ENCODE measurements around the gene SUPT4H1.

The SUPT4H1 gene

GRCh38 chr17:58330997-58331814 lies 20.8 kb downstream of the SUPT4H1 start:
- Histone ChIP-seq H2BK5ac (ENCODE audit: low read depth, low read length, poor library complexity, severe bottlenecking) (no peak overlapping the region), H4K8ac (ENCODE audit: low read length) (peak overlapping the region; percentile 14), H3K36me3 (ENCODE audit: control insufficient read depth in 1 of 2, insufficient read depth in 2 of 2, low read depth in 1 of 2, low read length in 2 of 2) (no peaks in the 10 kb centered on the region), H3K79me1 (replicated peaks; ENCODE audit: low read length, poor library complexity, severe bottlenecking) (no peaks in the 10 kb centered on the region), H3K23ac (ENCODE audit: low read length in 2 of 2) (no peak overlapping the region), H3K9me3 (ENCODE audit: control insufficient read depth, low read length) (no peaks in the 10 kb centered on the region), H4K91ac (ENCODE audit: low read length) (no peak overlapping the region), H2AFZ (ENCODE audit: low read depth, low read length) (no peak overlapping the region), H2BK15ac (ENCODE audit: low read depth, poor library complexity, severe bottlenecking) (peak overlapping the region; percentile 30), H3K4me3 (ENCODE audit: insufficient read depth in 1 of 2, low read depth in 1 of 2, low read length in 2 of 2) (no peak overlapping the region), H3K27ac (ENCODE audit: low read length, poor library complexity, severe bottlenecking) (no peak overlapping the region), H3K27me3 (ENCODE audit: control insufficient read depth in 1 of 2, insufficient read depth in 1 of 2, low read length in 2 of 2) (peaks cover 22 to 36% of the 10 kb centered on the region in 2 experiments), H3K4ac (ENCODE audit: low read depth in 1 of 2, low read length in 2 of 2) (no peak overlapping the region), H3K9ac (ENCODE audit: low read length) (no peak overlapping the region), H3K4me2 (ENCODE audit: low read length, poor library complexity, severe bottlenecking) (no peak overlapping the region), H3K4me1 (ENCODE audit: control insufficient read depth, insufficient read depth, low read depth, low read length) (peaks cover 5% of the 10 kb centered on the region), H3K14ac (ENCODE audit: low read length in 2 of 2) (no peak overlapping the region), H2AK5ac (ENCODE audit: low read length, severe bottlenecking) (no peak overlapping the region), H3K18ac (ENCODE audit: low read depth in 1 of 2, low read length in 2 of 2) (no peak overlapping the region), H2BK120ac (ENCODE audit: low read depth, low read length) (no peak overlapping the region), H2BK12ac (ENCODE audit: low read length in 2 of 2) (no peak overlapping the region)
- DNase-seq = no peak
- 87% methylated on average over 12 of the region's 23 CpGs for WGBS

GRCh38 chr17:58330538-58330996 lies 21.4 kb downstream of the SUPT4H1 start:
- no peak overlapping the region for H3K4ac ChIP-seq (ENCODE audit: low read depth in 1 of 2, low read length in 2 of 2)
- H3K23ac ChIP-seq (ENCODE audit: low read length in 2 of 2) = no peak overlapping the region
- no peak overlapping the region for H3K14ac ChIP-seq (ENCODE audit: low read length in 2 of 2)
- 92% methylated on average over 10 of the region's 10 CpGs for WGBS
- peaks cover 5% of the 10 kb centered on the region for H3K4me1 ChIP-seq (ENCODE audit: control insufficient read depth, insufficient read depth, low read depth, low read length)
- H3K79me1 ChIP-seq (replicated peaks; ENCODE audit: low read length, poor library complexity, severe bottlenecking) = no peaks in the 10 kb centered on the region
- H2BK5ac ChIP-seq (ENCODE audit: low read depth, low read length, poor library complexity, severe bottlenecking) = no peak overlapping the region
- H3K4me2 ChIP-seq (ENCODE audit: low read length, poor library complexity, severe bottlenecking) = no peak overlapping the region
- H3K4me3 ChIP-seq (ENCODE audit: insufficient read depth in 1 of 2, low read depth in 1 of 2, low read length in 2 of 2) = no peak overlapping the region
- H3K9me3 ChIP-seq (ENCODE audit: control insufficient read depth, low read length) = no peaks in the 10 kb centered on the region
- no peak overlapping the region for H2BK120ac ChIP-seq (ENCODE audit: low read depth, low read length)
- no peak overlapping the region for H4K91ac ChIP-seq (ENCODE audit: low read length)
- H3K27me3 ChIP-seq (ENCODE audit: control insufficient read depth in 1 of 2, insufficient read depth in 1 of 2, low read length in 2 of 2) = peaks cover 28 to 42% of the 10 kb centered on the region in 2 experiments
- H3K18ac ChIP-seq (ENCODE audit: low read depth in 1 of 2, low read length in 2 of 2) = no peak overlapping the region
- DNase-seq = no peak
- no peak overlapping the region for H2AFZ ChIP-seq (ENCODE audit: low read depth, low read length)
- no peak overlapping the region for H3K27ac ChIP-seq (ENCODE audit: low read length, poor library complexity, severe bottlenecking)
- H2BK15ac ChIP-seq (ENCODE audit: low read depth, poor library complexity, severe bottlenecking) = no peak overlapping the region
- no peaks in the 10 kb centered on the region for H3K36me3 ChIP-seq (ENCODE audit: control insufficient read depth in 1 of 2, insufficient read depth in 2 of 2, low read depth in 1 of 2, low read length in 2 of 2)
- H2AK5ac ChIP-seq (ENCODE audit: low read length, severe bottlenecking) = no peak overlapping the region
- no peak overlapping the region for H4K8ac ChIP-seq (ENCODE audit: low read length)
- H3K9ac ChIP-seq (ENCODE audit: low read length) = no peak overlapping the region
- H2BK12ac ChIP-seq (ENCODE audit: low read length in 2 of 2) = no peak overlapping the region

GRCh38 chr17:58329810-58330537 lies 22.0 kb downstream of the SUPT4H1 start:
- Histone ChIP-seq H3K4me1 (ENCODE audit: control insufficient read depth, insufficient read depth, low read depth, low read length) (peaks cover 8% of the 10 kb centered on the region), H2AK5ac (ENCODE audit: low read length, severe bottlenecking) (no peak overlapping the region), H2BK5ac (ENCODE audit: low read depth, low read length, poor library complexity, severe bottlenecking) (no peak overlapping the region), H3K27me3 (ENCODE audit: control insufficient read depth in 1 of 2, insufficient read depth in 1 of 2, low read length in 2 of 2) (peaks cover 34 to 48% of the 10 kb centered on the region in 2 experiments), H3K27ac (ENCODE audit: low read length, poor library complexity, severe bottlenecking) (no peak overlapping the region), H3K4ac (ENCODE audit: low read depth in 1 of 2, low read length in 2 of 2) (no peak overlapping the region), H2AFZ (ENCODE audit: low read depth, low read length) (no peak overlapping the region), H3K9me3 (ENCODE audit: control insufficient read depth, low read length) (no peaks in the 10 kb centered on the region), H3K4me2 (ENCODE audit: low read length, poor library complexity, severe bottlenecking) (no peak overlapping the region), H2BK12ac (ENCODE audit: low read length in 2 of 2) (no peak overlapping the region), H3K9ac (ENCODE audit: low read length) (no peak overlapping the region), H2BK15ac (ENCODE audit: low read depth, poor library complexity, severe bottlenecking) (no peak overlapping the region), H4K91ac (ENCODE audit: low read length) (no peak overlapping the region), H3K36me3 (ENCODE audit: control insufficient read depth in 1 of 2, insufficient read depth in 2 of 2, low read depth in 1 of 2, low read length in 2 of 2) (no peaks in the 10 kb centered on the region), H3K79me1 (replicated peaks; ENCODE audit: low read length, poor library complexity, severe bottlenecking) (no peaks in the 10 kb centered on the region), H3K4me3 (ENCODE audit: insufficient read depth in 1 of 2, low read depth in 1 of 2, low read length in 2 of 2) (no peak overlapping the region), H3K23ac (ENCODE audit: low read length in 2 of 2) (no peak overlapping the region), H4K8ac (ENCODE audit: low read length) (no peak overlapping the region), H2BK120ac (ENCODE audit: low read depth, low read length) (no peak overlapping the region), H3K14ac (ENCODE audit: low read length in 2 of 2) (no peak overlapping the region), H3K18ac (ENCODE audit: low read depth in 1 of 2, low read length in 2 of 2) (no peak overlapping the region)
- 89% methylated on average over 3 of the region's 4 CpGs for WGBS
- DNase-seq = no peak

All from mesenchymal stem cell (in vitro differentiated cells and primary cell).